Body of pancreas (tissue), 4 donors: ENCODE data around the gene HOXB4. TPM values are rescaled to one million over a fixed set of nuclear protein-coding genes. Genes with fewer than 3 reads are reported as not detected.

Experiments
- ATAC-seq: fragments of 150-250 bp; one replicate; pipeline ENCODE4 v1.9.1; 2016
- DNase-seq, 4 donors: peaks; one replicate each; pipeline ENCODE4 v3.0.0-alpha.2; 2019
- H3K27ac ChIP-seq, 4 donors: fragments of 200-600 bp; sonication (generic); 1 replicate in 3 of 4; 2 replicates in 1 of 4; pipeline versions ENCODE4 v1.5.1 to v1.6.1; 2016 to 2019; ENCODE audit warnings: mild to moderate bottlenecking in 1 of 4, mixed read lengths in 1 of 4, moderate library complexity in 1 of 4
- H3K27me3 ChIP-seq, 2 donors: fragments of 200-600 bp; sonication (generic); one replicate each; pipeline ENCODE4 v1.6.0; 2016; ENCODE audit warnings: mild to moderate bottlenecking in 1 of 2
- H3K36me3 ChIP-seq, 2 donors: fragments of 200-600 bp; sonication (generic); replicated peaks in 1 of 2; 2 replicates each; pipeline ENCODE4 v1.5.1; 2016; ENCODE audit warnings: low read depth in 2 of 2; ENCODE audit not compliant: insufficient read depth in 1 of 2
- H3K4me1 ChIP-seq: fragments of 200-600 bp; sonication (generic); one replicate; pipeline ENCODE4 v1.6.0; 2016
- H3K4me3 ChIP-seq, 2 donors: fragments of 200-600 bp; sonication (generic); 1 replicate in 1 of 2; 2 replicates in 1 of 2; pipeline ENCODE4 v1.5.1; 2016 to 2019
- H3K9me3 ChIP-seq, 3 donors: fragments of 200-600 bp; sonication (generic); 1 replicate in 2 of 3; 2 replicates in 1 of 3; pipeline ENCODE4 v1.5.1; 2016
- POLR2A ChIP-seq, 3 donors: fragments of 450-650 bp; IDR thresholded peaks; one replicate each; pipeline ENCODE4 v1.6.1; 2016; ENCODE audit warnings: antibody characterized with exemption in 3 of 3, mild to moderate bottlenecking in 2 of 3
- WGBS, 2 donors: methylation state at CpG; one replicate each; pipeline ENCODE4 v1.1.5; 2017; 5-methylcytosine and 5-hydroxymethylcytosine counted together
- intact Hi-C: fragments of 100-400 bp; cut with DNase I; formaldehyde crosslinking; loops from one replicate; pipeline ENCODE4 v1.15.1; 2023
- total RNA-seq, 2 donors: library from RNA; depleted of rRNA; stranded (reverse); fragments of >200 nt; gene quantifications; one replicate each; pipeline ENCODE4 v1.1.0, GENCODE V29; 2016
- TF ChIP-seq, protein P1 (sequence below), 7 experiments: fragments of 450-650 bp in 4 of 7; fragments of 200-600 bp in 3 of 7; sonication (generic) in 3 of 7; IDR thresholded peaks; one replicate each; pipeline ENCODE4 v1.5.1; 2016 to 2019; ENCODE audit warnings: antibody characterized with exemption in 7 of 7

The HOXB4 gene
- total RNA-seq, 2 donors from 2014 or later, result 0.26 to 2.3 TPM

DNA sequence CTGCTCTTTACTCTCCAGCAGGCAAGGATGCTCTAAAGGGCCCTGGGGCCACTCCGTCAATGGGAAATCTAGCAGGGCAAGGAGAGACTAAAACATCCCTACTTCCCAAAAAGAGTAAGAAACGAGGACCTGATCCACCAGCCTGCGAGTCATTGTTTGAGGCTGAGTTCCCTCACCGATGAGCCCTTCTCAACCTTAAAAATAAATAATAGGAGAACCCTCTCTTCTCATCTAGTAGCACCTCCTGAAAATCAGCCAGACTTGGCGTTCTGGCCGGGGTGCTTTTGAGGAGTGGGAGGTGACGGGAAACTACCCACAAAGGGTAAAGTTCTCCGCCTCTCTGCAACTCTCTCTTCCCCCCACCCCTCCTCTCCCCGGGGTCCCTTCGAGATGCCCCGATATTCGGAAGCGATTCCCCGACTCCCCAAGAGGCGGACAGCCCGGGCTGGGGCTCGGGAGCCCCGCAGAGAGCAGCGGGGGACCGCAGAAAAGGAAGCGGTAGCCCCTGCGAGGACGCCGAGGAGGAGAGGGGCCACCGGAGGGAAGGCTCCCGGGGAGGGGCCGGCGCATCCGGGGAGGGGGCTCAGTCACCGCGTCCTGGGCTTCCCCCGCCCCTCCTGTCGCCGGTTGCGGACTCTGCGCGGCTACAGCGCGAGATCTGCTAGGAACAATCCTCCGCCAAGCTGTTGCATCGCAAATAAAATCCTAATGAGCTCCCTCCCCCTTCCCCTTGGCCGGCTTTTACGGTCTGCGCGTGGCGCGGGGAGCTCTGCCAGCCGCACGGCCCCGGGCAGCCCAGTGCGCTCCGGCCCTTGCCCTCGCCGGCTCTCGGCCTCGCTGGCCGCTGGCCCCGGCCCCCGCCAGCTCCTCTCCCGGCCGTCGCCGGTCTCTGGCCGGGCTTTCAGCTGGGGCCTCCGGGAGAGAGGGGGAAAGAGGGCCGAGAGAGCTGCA is 46.7 kb upstream of the HOXB4 start:
- no peak overlapping the region for H3K27ac ChIP-seq
- no peak for TF ChIP-seq POLR2A (IDR thresholded peaks at IDR 0.05)
- TF ChIP-seq, protein P1, sequence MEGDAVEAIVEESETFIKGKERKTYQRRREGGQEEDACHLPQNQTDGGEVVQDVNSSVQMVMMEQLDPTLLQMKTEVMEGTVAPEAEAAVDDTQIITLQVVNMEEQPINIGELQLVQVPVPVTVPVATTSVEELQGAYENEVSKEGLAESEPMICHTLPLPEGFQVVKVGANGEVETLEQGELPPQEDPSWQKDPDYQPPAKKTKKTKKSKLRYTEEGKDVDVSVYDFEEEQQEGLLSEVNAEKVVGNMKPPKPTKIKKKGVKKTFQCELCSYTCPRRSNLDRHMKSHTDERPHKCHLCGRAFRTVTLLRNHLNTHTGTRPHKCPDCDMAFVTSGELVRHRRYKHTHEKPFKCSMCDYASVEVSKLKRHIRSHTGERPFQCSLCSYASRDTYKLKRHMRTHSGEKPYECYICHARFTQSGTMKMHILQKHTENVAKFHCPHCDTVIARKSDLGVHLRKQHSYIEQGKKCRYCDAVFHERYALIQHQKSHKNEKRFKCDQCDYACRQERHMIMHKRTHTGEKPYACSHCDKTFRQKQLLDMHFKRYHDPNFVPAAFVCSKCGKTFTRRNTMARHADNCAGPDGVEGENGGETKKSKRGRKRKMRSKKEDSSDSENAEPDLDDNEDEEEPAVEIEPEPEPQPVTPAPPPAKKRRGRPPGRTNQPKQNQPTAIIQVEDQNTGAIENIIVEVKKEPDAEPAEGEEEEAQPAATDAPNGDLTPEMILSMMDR (IDR thresholded peaks at IDR 0.05), result no peak
- intact Hi-C loops, result loop anchor here (10.0 kb wide), 1 partner anchor 470 kb away; no protein-coding TSS in a partner anchor

DNA sequence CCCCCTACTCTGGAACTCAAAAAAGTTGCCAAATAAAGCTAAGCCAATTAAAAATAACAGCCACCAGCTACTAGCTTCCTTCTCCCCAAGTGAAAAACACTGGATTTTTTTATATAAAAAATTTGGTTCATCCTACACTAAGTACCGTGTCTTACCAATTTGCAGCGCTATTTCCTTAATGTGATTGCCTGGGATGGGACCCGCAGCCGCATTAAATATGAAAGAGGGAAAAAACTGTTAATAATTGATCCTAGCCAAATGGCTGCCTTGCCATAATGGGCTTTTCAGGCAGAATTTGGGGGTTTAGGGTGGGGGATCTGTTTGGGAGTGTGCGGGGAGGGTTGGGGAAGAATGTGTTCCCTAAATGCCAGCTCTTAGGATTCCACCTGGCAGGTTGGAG is 46.0 kb upstream of the HOXB4 start:
- Histone ChIP-seq H3K9me3 (no peaks in the 10 kb centered on the region), H3K27me3 (peaks cover 0 to 77% of the 10 kb centered on the region in 2 donors), H3K4me3 (no peak overlapping the region), H3K27ac (no peak overlapping the region), H3K4me1 (peaks cover 22% of the 10 kb centered on the region), H3K36me3 (no peaks in the 10 kb centered on the region)
- no peak for DNase-seq
- no peak for ATAC-seq
- 6 to 21% methylated on average over 5 of the region's 5 CpGs for WGBS, 2 donors
- intact Hi-C loops, result loop anchor here (10.0 kb wide), 1 partner anchor 469 kb away; no protein-coding TSS in a partner anchor
- TF ChIP-seq, protein P1 (IDR thresholded peaks at IDR 0.05), result no peak
- TF ChIP-seq POLR2A (IDR thresholded peaks at IDR 0.05), result no peak

More for the DNA sequence above, 46.7 kb upstream of the HOXB4 start:
- Histone ChIP-seq H3K36me3 (no peaks in the 10 kb centered on the region), H3K4me3 (no peak overlapping the region), H3K9me3 (no peaks in the 10 kb centered on the region), H3K27me3 (peaks cover 0 to 73% of the 10 kb centered on the region in 2 donors), H3K4me1 (peaks cover 19% of the 10 kb centered on the region)
- ATAC-seq, result no peak
- 2 to 4% methylated on average over 30 to 66 of the region's 66 CpGs for WGBS, 2 donors
- no peak for DNase-seq

DNA sequence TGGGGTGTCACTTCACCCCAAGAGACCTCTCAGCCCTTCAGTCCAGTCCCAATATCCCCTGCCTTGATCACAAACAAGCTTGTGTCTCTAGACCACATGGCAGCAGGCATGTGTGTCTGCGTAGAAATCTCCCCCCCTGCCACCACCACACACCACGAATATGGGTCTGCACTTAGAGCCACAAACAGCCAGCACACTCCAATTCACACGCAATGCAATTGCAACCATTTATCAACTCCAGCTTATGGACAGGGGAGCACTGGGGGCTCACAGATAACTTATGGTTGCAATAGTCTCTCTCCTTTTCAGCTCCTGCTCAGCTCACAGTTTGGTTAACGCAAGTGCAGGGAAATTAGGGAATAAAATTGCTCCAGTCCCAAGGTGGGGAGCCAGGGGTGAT is 45.4 kb upstream of the HOXB4 start:
- intact Hi-C loops, result loop anchor here (10.0 kb wide), 1 partner anchor 469 kb away; no protein-coding TSS in a partner anchor
- 9 to 18% methylated on average over 2 to 4 of the region's 4 CpGs for WGBS, 2 donors
- H3K4me3 ChIP-seq, result no peak overlapping the region
- H3K36me3 ChIP-seq, result no peaks in the 10 kb centered on the region
- H3K9me3 ChIP-seq, result no peaks in the 10 kb centered on the region
- H3K4me1 ChIP-seq, result peaks cover 27% of the 10 kb centered on the region
- DNase-seq (no peak), ATAC-seq (no peak)
- no peak overlapping the region for H3K27ac ChIP-seq
- H3K27me3 ChIP-seq, result peaks cover 0 to 71% of the 10 kb centered on the region in 2 donors
- TF ChIP-seq POLR2A (IDR thresholded peaks at IDR 0.05), result no peak
- TF ChIP-seq, protein P1 (IDR thresholded peaks at IDR 0.05), result no peak

DNA sequence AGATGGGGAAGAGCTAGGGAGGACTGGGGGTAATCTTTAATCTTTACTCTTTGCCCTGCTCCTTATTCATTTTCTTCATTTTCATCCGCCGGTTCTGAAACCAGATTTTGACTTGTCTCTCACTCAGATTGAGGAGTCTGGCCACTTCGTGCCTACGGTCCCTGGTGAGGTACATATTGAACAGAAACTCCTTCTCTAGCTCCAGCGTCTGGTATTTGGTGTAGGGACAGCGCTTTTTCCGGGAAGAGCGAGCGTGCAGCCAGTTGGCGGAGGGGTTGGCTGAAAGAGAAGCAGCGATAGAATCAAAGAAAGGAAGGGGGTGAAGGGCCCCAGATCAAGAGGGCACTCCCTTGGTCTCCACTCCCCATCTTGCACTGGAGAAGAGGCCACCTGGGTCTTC is 44.7 kb upstream of the HOXB4 start:
- ATAC-seq, result no peak
- Histone ChIP-seq H3K4me3 (no peak overlapping the region), H3K27ac (no peak overlapping the region), H3K36me3 (no peaks in the 10 kb centered on the region), H3K27me3 (peaks cover 0 to 70% of the 10 kb centered on the region in 2 donors), H3K9me3 (no peaks in the 10 kb centered on the region), H3K4me1 (peaks cover 27% of the 10 kb centered on the region)
- no peak for DNase-seq
- TF ChIP-seq POLR2A (IDR thresholded peaks at IDR 0.05), result no peak
- TF ChIP-seq, protein P1 (IDR thresholded peaks at IDR 0.05), result no peak
- WGBS, 2 donors, result 18 to 21% methylated on average over 11 of the region's 11 CpGs
- intact Hi-C loops, result loop anchor here (10.0 kb wide), 1 partner anchor 468 kb away; no protein-coding TSS in a partner anchor
